ENCODE data around the gene CLDN15. TPM values are rescaled to one million over a fixed set of nuclear protein-coding genes. Genes with fewer than 3 reads are reported as not detected.
"Not testable (repeated sequence)": the region's sequence is repeated elsewhere in the genome, so short reads cannot be mapped to it uniquely, and the experiment has no call there.

Gene CLDN15
- total RNA-seq, 2 experiments from 2014 or later = 19.6 to 21.2 TPM

- ChIA-PET CTCF (interaction anchor here (0.9 to 5.0 kb wide), 20 partner anchors 9 to 511 kb away, joined by 3 to 64 read pairs (median 5); partner anchors contain the start of genes FIS1 and POP7), POLR2A (interaction anchor here (0.8 to 2.4 kb wide), 6 partner anchors 24 to 328 kb away, joined by 3 to 20 read pairs (median 4); partner anchors contain the start of genes FIS1 and TRIM56)
- Mint-ChIP-seq H3K27me3 (ENCODE audit: low read depth) (no peaks in the 10 kb centered on the region), H3K4me3 (peak overlapping the region; percentile 96), H3K27ac (peak overlapping the region; percentile 88), H3K4me1 (ENCODE audit: low read depth) (peaks cover 33% of the 10 kb centered on the region), H3K9me3 (ENCODE audit: insufficient read depth) (no peaks in the 10 kb centered on the region), H3K36me3 (ENCODE audit: low read depth) (peaks cover 25% of the 10 kb centered on the region)
- no peak for DNase-seq
- no peak for ATAC-seq
These were observed 20.7 kb downstream of the CLDN15 start for GRCh38 chr7:101216860-101217387.

GRCh38 chr7:101216001-101216859, 21.4 kb downstream of the CLDN15 start:
- peak overlapping the region; percentile 96 for H3K4me3 Mint-ChIP-seq
- H3K27ac Mint-ChIP-seq = peak overlapping the region; percentile 82
- CTCF ChIA-PET = interaction anchor here (0.6 to 5.0 kb wide), 9 partner anchors 16 to 510 kb away, joined by 3 to 64 read pairs (median 8); partner anchors contain the start of genes FIS1 and POP7
- no peaks in the 10 kb centered on the region for H3K9me3 Mint-ChIP-seq (ENCODE audit: insufficient read depth)
- peaks cover 20% of the 10 kb centered on the region for H3K36me3 Mint-ChIP-seq (ENCODE audit: low read depth)
- DNase-seq (no peak), ATAC-seq (no peak)
- H3K27me3 Mint-ChIP-seq (ENCODE audit: low read depth) = no peaks in the 10 kb centered on the region
- peaks cover 27% of the 10 kb centered on the region for H3K4me1 Mint-ChIP-seq (ENCODE audit: low read depth)
- POLR2A ChIA-PET = interaction anchor here (2.4 kb wide), 1 partner anchor 28 kb away, joined by 20 read pairs; the partner anchor contains the start of gene FIS1

- POLR2A ChIA-PET = no interaction called here
- Mint-ChIP-seq H3K9me3 (ENCODE audit: insufficient read depth) (no peaks in the 10 kb centered on the region), H3K4me1 (ENCODE audit: low read depth) (peaks cover 12% of the 10 kb centered on the region), H3K36me3 (ENCODE audit: low read depth) (peaks cover 28% of the 10 kb centered on the region), H3K4me3 (no peak overlapping the region), H3K27ac (no peak overlapping the region), H3K27me3 (ENCODE audit: low read depth) (no peaks in the 10 kb centered on the region)
- DNase-seq (no peak), ATAC-seq (peak; percentile 5)
- CTCF ChIA-PET = no interaction called here
These were observed 25.6 kb downstream of the CLDN15 start for GRCh38 chr7:101212014-101212413.

- Mint-ChIP-seq H3K27ac (no peak overlapping the region), H3K9me3 (ENCODE audit: insufficient read depth) (no peaks in the 10 kb centered on the region), H3K36me3 (ENCODE audit: low read depth) (peaks cover 25% of the 10 kb centered on the region), H3K27me3 (ENCODE audit: low read depth) (no peaks in the 10 kb centered on the region), H3K4me1 (ENCODE audit: low read depth) (peaks cover 9% of the 10 kb centered on the region), H3K4me3 (no peak overlapping the region)
- POLR2A ChIA-PET = no interaction called here
- CTCF ChIA-PET = interaction anchor here (1.6 kb wide), 1 partner anchor 19 kb away, joined by 8 read pairs; no protein-coding TSS in a partner anchor
- DNase-seq = no peak
- ATAC-seq = no peak
These were observed 26.1 kb downstream of the CLDN15 start for GRCh38 chr7:101211501-101211900.

- H3K9me3 Mint-ChIP-seq (ENCODE audit: insufficient read depth) = no peaks in the 10 kb centered on the region
- H3K27ac Mint-ChIP-seq = no peak overlapping the region
- CTCF ChIA-PET = interaction anchor here (0.9 to 1.6 kb wide), 2 partner anchors 17 to 72 kb away, joined by 3 to 8 read pairs; no protein-coding TSS in a partner anchor
- H3K4me3 Mint-ChIP-seq = no peak overlapping the region
- DNase-seq = no peak
- POLR2A ChIA-PET = interaction anchor here (0.6 kb wide), 1 partner anchor 34 kb away, joined by 3 read pairs; no protein-coding TSS in a partner anchor
- peaks cover 14% of the 10 kb centered on the region for H3K36me3 Mint-ChIP-seq (ENCODE audit: low read depth)
- no peak for ATAC-seq
- H3K27me3 Mint-ChIP-seq (ENCODE audit: low read depth) = no peaks in the 10 kb centered on the region
- no peaks in the 10 kb centered on the region for H3K4me1 Mint-ChIP-seq (ENCODE audit: low read depth)
These were observed 27.5 kb downstream of the CLDN15 start for GRCh38 chr7:101210143-101210542.

GRCh38 chr7:101208794-101209193, 28.8 kb downstream of the CLDN15 start:
- no peaks in the 10 kb centered on the region for H3K9me3 Mint-ChIP-seq (ENCODE audit: insufficient read depth)
- ATAC-seq (no peak), DNase-seq (no peak)
- ChIA-PET POLR2A (no interaction called here), CTCF (interaction anchor here (1.6 kb wide), 1 partner anchor 9 kb away, joined by 4 read pairs; the partner anchor contains the start of genes PLOD3 and ZNHIT1)
- peaks cover 5% of the 10 kb centered on the region for H3K27me3 Mint-ChIP-seq (ENCODE audit: low read depth)
- peaks cover 4% of the 10 kb centered on the region for H3K4me1 Mint-ChIP-seq (ENCODE audit: low read depth)
- H3K4me3 Mint-ChIP-seq = no peak overlapping the region
- no peak overlapping the region for H3K27ac Mint-ChIP-seq
- peaks cover 9% of the 10 kb centered on the region for H3K36me3 Mint-ChIP-seq (ENCODE audit: low read depth)

- Mint-ChIP-seq H3K9me3 (ENCODE audit: insufficient read depth) (no peaks in the 10 kb centered on the region), H3K4me1 (ENCODE audit: low read depth) (peaks cover 4% of the 10 kb centered on the region), H3K27ac (no peak overlapping the region), H3K27me3 (ENCODE audit: low read depth) (peaks cover 13% of the 10 kb centered on the region), H3K4me3 (no peak overlapping the region), H3K36me3 (ENCODE audit: low read depth) (peaks cover 9% of the 10 kb centered on the region)
- CTCF ChIA-PET = interaction anchor here (1.0 to 1.6 kb wide), 3 partner anchors 10 to 75 kb away, joined by 3 to 4 read pairs (median 4); partner anchors contain the start of genes PLOD3 and ZNHIT1
- POLR2A ChIA-PET = no interaction called here
- DNase-seq (no peak), ATAC-seq (no peak)
These were observed 30.1 kb downstream of the CLDN15 start for GRCh38 chr7:101207459-101207858.

GRCh38 chr7:101206665-101207042, 30.9 kb downstream of the CLDN15 start:
- POLR2A ChIA-PET = no interaction called here
- CTCF ChIA-PET = interaction anchor here (2.1 kb wide), 1 partner anchor 14 kb away, joined by 5 read pairs; no protein-coding TSS in a partner anchor
- H3K36me3 Mint-ChIP-seq (ENCODE audit: low read depth) = peaks cover 8% of the 10 kb centered on the region

GRCh38 chr7:101205901-101206664, 31.5 kb downstream of the CLDN15 start:
- H3K4me3 Mint-ChIP-seq = no peak overlapping the region
- H3K36me3 Mint-ChIP-seq (ENCODE audit: low read depth) = peaks cover 8% of the 10 kb centered on the region
- H3K9me3 Mint-ChIP-seq (ENCODE audit: insufficient read depth) = no peaks in the 10 kb centered on the region
- H3K4me1 Mint-ChIP-seq (ENCODE audit: low read depth) = peaks cover 5% of the 10 kb centered on the region
- H3K27ac Mint-ChIP-seq = no peak overlapping the region
- POLR2A ChIA-PET = no interaction called here
- ATAC-seq (no peak), DNase-seq (no peak)
- CTCF ChIA-PET = interaction anchor here (0.9 to 2.1 kb wide), 3 partner anchors 11 to 77 kb away, joined by 3 to 5 read pairs (median 4); partner anchors contain the start of genes PLOD3 and ZNHIT1
- peaks cover 19% of the 10 kb centered on the region for H3K27me3 Mint-ChIP-seq (ENCODE audit: low read depth)

More at GRCh38 chr7:101206665-101207042, 30.9 kb downstream of the CLDN15 start:
- no peak for DNase-seq
- Mint-ChIP-seq H3K4me1 (ENCODE audit: low read depth) (peaks cover 4% of the 10 kb centered on the region), H3K4me3 (no peak overlapping the region), H3K27ac (no peak overlapping the region), H3K27me3 (ENCODE audit: low read depth) (peaks cover 15% of the 10 kb centered on the region), H3K9me3 (ENCODE audit: insufficient read depth) (no peaks in the 10 kb centered on the region)
- ATAC-seq = no peak

GRCh38 chr7:101203740-101204738, 33.6 kb downstream of the CLDN15 start:
- H3K27ac Mint-ChIP-seq = peak overlapping the region; percentile 75
- H3K4me3 Mint-ChIP-seq = peak overlapping the region; percentile 16
- not testable (repeated sequence) for ATAC-seq; H3K36me3 Mint-ChIP-seq (ENCODE audit: low read depth); DNase-seq; H3K9me3 Mint-ChIP-seq (ENCODE audit: insufficient read depth)
- CTCF ChIA-PET = interaction anchor here (0.7 to 3.4 kb wide), 4 partner anchors 12 to 78 kb away, joined by 3 to 21 read pairs (median 4); no protein-coding TSS in a partner anchor
- H3K27me3 Mint-ChIP-seq (ENCODE audit: low read depth) = peaks cover 32% of the 10 kb centered on the region
- peaks cover 10% of the 10 kb centered on the region for H3K4me1 Mint-ChIP-seq (ENCODE audit: low read depth)
- POLR2A ChIA-PET = interaction anchor here (0.7 to 1.5 kb wide), 2 partner anchors 14 kb away, joined by 3 read pairs; partner anchors contain the start of gene ZNHIT1

Measured in activated CD8-positive, alpha-beta T cell treated with anti-CD3 and anti-CD28 coated beads, Interleukin-2, amount 10 ng/mL, durations not matched to agents 7 days and 5 days (primary cell).